ENCODE measurements around the gene G6PD. TPM values are rescaled to one million over a fixed set of nuclear protein-coding genes. Genes with fewer than 3 reads are reported as not detected.

Gene G6PD
- total and polyA plus RNA-seq, 2 of the 8 experiments (the other 6 are each of a cell fraction or from before 2014, with no cell fraction given): 47.3 to 55.1 TPM

DNA sequence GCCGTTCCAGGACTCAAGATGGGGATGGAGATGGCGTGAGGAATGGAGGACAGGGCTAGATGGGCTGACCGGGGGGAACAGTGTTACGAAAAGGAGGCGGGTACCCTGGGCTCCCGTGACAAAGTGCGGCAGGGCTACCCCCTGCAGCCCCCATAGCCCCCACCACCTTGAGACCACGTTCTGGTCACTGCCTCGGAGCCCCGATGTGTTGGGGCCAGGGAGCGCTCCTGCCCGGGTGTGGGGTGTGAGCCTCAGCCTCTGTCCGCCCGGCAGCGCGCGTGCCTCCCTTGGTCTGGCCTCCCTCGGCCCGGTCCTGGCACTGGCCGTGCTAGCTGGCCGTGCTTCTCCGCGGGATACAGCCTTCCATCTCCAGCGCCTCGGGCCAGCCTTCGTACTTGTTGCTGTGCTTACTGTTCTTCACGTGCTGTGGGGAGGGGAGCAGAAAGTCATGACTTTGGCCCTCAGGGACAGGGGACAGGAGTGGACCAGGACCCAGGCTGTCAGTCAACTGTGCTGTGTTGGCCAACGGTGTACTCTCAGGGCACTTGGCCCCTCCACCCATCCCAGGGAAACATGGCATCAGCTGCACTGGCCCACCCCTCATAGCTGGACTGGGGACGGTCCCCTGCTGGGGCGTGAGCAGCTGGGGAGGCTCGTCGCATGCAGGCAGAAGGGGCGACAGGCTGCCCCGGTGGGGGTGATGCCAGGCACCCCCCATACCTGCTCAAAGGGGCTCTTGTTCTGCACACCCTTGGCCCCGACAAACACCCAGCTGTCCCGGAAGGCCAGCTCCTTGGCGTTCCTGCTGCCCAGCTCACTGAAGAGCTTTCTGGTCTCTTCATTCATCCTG lies 39.9 kb downstream of the G6PD start:
- Histone ChIP-seq H3K4me1 (replicated peaks in 1 of 4; ENCODE audit: control insufficient read depth in 3 of 4, insufficient read depth in 4 of 4, low read length in 3 of 4) (no peaks in the 10 kb centered on the region), H3K36me3 (ENCODE audit: control insufficient read depth in 2 of 4, insufficient read depth in 4 of 4, low read length in 3 of 4) (no peaks in the 10 kb centered on the region; a peak in 1 of 8 replicates), H2AFZ (ENCODE audit: low read length) (no peak overlapping the region), H3K18ac (ENCODE audit: extremely low read depth, low read length) (no peak overlapping the region), H3K9ac (replicated peaks in 1 of 4; ENCODE audit: extremely low read depth in 1 of 4, low read depth in 3 of 4, low read length in 3 of 4) (no peak overlapping the region), H3K14ac (ENCODE audit: insufficient read length) (no peak overlapping the region), H3K56ac (replicated peaks; ENCODE audit: insufficient read length, low read depth, low read length) (no peak overlapping the region), H2BK120ac (replicated peaks; ENCODE audit: low read depth, low read length) (no peak overlapping the region), H3K23ac (ENCODE audit: insufficient read length) (no peak overlapping the region), H2BK20ac (ENCODE audit: low read length) (no peak overlapping the region), H3K4me3 (ENCODE audit: extremely low read depth in 1 of 4, insufficient read depth in 2 of 4, low read depth in 3 of 4, low read length in 4 of 4) (no peak overlapping the region), H2BK5ac (ENCODE audit: low read depth, low read length) (no peak overlapping the region), H3K79me2 (ENCODE audit: control insufficient read depth in 1 of 2, insufficient read depth in 2 of 2, low read length in 2 of 2) (no peaks in the 10 kb centered on the region), H3K79me1 (ENCODE audit: low read depth, low read length) (no peaks in the 10 kb centered on the region), H4K20me1 (replicated peaks in 1 of 2; ENCODE audit: control insufficient read depth in 1 of 2, insufficient read depth in 2 of 2, low read length in 2 of 2) (no peaks in the 10 kb centered on the region), H2BK15ac (ENCODE audit: low read length) (no peak overlapping the region), H2AK5ac (ENCODE audit: low read depth, low read length) (no peak overlapping the region), H4K5ac (ENCODE audit: insufficient read length, low read depth, low read length) (no peak overlapping the region), H3K4me2 (ENCODE audit: insufficient read depth in 1 of 2, low read depth in 2 of 2, low read length in 2 of 2) (no peak overlapping the region), H4K8ac (ENCODE audit: extremely low read depth, insufficient read depth, low read length) (no peak overlapping the region), H4K91ac (replicated peaks; ENCODE audit: insufficient read length, low read length) (no peak overlapping the region), H2BK12ac (ENCODE audit: low read depth, low read length) (no peak overlapping the region), H3K27ac (ENCODE audit: low read depth, low read length) (no peak overlapping the region), H3K27me3 (replicated peaks in 1 of 4; ENCODE audit: control insufficient read depth in 3 of 4, extremely low read depth in 1 of 4, insufficient read depth in 3 of 4, low read length in 3 of 4) (no peaks in the 10 kb centered on the region), H3K23me2 (ENCODE audit: low read depth, low read length) (no peaks in the 10 kb centered on the region), H3K9me3 (ENCODE audit: insufficient read depth in 2 of 2, low read depth in 1 of 2, low read length in 1 of 2) (no peaks in the 10 kb centered on the region), H3K4ac (replicated peaks; ENCODE audit: insufficient read length, low read depth, low read length) (no peak overlapping the region)
- WGBS, 2 experiments (ENCODE audit: extremely low coverage in 1 of 2, insufficient coverage in 1 of 2, insufficient read length in 1 of 2, insufficient replicate concordance in 2 of 2, low coverage in 1 of 2, low lambda C conversion rate in 2 of 2, missing lambda C conversion rate in 1 of 2): 88% methylated on average over 16 of the region's 37 CpGs; no CpG with 5 or more reads in 1 of the 2 experiments
- FAIRE-seq (no peak), DNase-seq (ENCODE audit: low read depth in 1 of 2, low spot score in 2 of 2) (no peak)
- POLR2A ChIA-PET (ENCODE audit: partially characterized antibody): interaction anchor here (0.9 to 1.6 kb wide), 2 partner anchors 41 to 109 kb away, joined by 3 to 4 read pairs; partner anchors contain the start of gene RPL10
- CTCF ChIA-PET (ENCODE audit: partially characterized antibody): no interaction called here
- TF ChIP-seq SIX5 (IDR thresholded peaks at IDR 0.05; ENCODE audit: low read depth, low read length) (no peak), NRF1 (IDR thresholded peaks at IDR 0.05; ENCODE audit: low read depth, low read length) (no peak), KDM5A (IDR thresholded peaks at IDR 0.05; ENCODE audit: low read length) (no peak), BRCA1 (IDR thresholded peaks at IDR 0.05; ENCODE audit: low read depth, low read length) (no peak), EGR1 (IDR thresholded peaks at IDR 0.05; ENCODE audit: borderline replicate concordance, low read depth, low read length) (no peak), ASH2L (IDR thresholded peaks at IDR 0.05; ENCODE audit: low read length) (no peak), EZH2 (IDR thresholded peaks at IDR 0.05; ENCODE audit: low read depth, low read length, severe bottlenecking) (no peak), SP1 (IDR thresholded peaks at IDR 0.05; ENCODE audit: low read depth, low read length) (no peak), KDM4A (IDR thresholded peaks at IDR 0.05; ENCODE audit: low read depth, low read length, severe bottlenecking) (no peak), POLR2AphosphoS5 (IDR thresholded peaks at IDR 0.05; ENCODE audit: low read depth, low read length) (no peak), FOSL1 (IDR thresholded peaks at IDR 0.05; ENCODE audit: insufficient read depth, low read depth, low read length) (no peak)
- TF ChIP-seq, protein P1, sequence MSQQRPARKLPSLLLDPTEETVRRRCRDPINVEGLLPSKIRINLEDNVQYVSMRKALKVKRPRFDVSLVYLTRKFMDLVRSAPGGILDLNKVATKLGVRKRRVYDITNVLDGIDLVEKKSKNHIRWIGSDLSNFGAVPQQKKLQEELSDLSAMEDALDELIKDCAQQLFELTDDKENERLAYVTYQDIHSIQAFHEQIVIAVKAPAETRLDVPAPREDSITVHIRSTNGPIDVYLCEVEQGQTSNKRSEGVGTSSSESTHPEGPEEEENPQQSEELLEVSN (IDR thresholded peaks at IDR 0.05): no peak
- TF ChIP-seq, protein P2, sequence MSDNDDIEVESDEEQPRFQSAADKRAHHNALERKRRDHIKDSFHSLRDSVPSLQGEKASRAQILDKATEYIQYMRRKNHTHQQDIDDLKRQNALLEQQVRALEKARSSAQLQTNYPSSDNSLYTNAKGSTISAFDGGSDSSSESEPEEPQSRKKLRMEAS (IDR thresholded peaks at IDR 0.05): no peak

All from H1 (cell line).